ENCODE data around the gene RGL2.
A peak's percentile ranks its signal among the peaks of the same experiment; 100 is the strongest.
"Not testable (repeated sequence)": the region's sequence is repeated elsewhere in the genome, so short reads cannot be mapped to it uniquely, and the experiment has no call there.

RGL2 gene

DNA sequence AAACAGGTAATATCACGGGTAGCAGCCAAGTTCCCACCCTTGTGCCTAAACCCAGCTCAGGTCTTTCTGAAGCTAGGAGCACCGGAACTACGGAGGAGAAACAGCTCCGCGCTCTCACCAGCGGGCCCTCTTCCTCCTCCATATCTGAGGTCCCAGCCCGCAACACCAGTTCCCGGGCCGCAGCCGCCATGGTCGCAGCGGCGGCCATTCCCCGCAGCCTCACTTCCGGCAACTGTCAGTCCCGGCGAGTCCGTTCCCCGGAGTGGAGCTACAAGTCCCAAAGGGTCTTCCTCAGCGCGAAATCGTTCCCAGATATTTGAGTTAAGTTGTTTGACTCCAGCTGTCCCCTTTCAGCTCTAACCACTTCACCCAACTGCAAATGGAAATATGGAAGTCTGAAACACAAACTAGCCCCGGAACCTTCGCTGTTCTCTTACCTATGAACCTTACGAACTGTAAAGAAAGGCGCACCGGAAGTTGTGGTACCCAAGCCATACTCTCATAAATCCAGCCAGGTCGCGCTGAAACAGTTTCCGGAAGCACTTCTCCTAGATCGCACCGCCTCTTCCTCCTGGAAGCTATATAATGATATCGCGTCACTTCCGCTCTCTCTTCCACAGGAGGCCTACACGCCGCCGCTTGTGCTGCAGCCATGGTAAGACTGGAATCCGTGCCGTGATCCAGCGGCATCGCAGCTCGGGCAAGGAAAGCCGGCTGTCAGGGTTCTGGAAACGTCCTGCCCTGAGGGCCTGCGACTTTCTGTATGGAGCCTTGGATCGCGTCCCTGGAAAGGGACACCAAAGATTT, 27.1 kb downstream of the RGL2 start, which contains the start of the genes RPS18 and VPS52:
RPS18 (plus strand) TSS at position 608 of the 807 bp plus-strand sequence; CDS start at position 653, 45 bp downstream.
VPS52 (minus strand) TSS at position 409 of the 807 bp plus-strand sequence; CDS start at position 208, 201 bp downstream.
- Histone ChIP-seq H3K4me3 (ENCODE audit: low read length) (peak within 1 kb of the TSS; percentile 100), H3K9ac (ENCODE audit: low read length) (peak within 1 kb of the TSS; percentile 100), H3K4me2 (ENCODE audit: low read length) (peak within 1 kb of the TSS; percentile 95), H3K79me2 (ENCODE audit: control insufficient read depth, insufficient read depth, low read length) (peaks cover 37% of the 10 kb centered on the region), H3K36me3 (ENCODE audit: control insufficient read depth, insufficient read depth, low read length) (peaks cover 13% of the 10 kb centered on the region), H2BK120ac (ENCODE audit: low read depth, low read length) (no peak within 1 kb of the TSS), H3K27ac (ENCODE audit: low read depth, low read length) (peak within 1 kb of the TSS; percentile 65), H4K8ac (ENCODE audit: low read depth, low read length) (no peak within 1 kb of the TSS), H4K5ac (ENCODE audit: low read length) (peak within 1 kb of the TSS; percentile 98), H2AK5ac (ENCODE audit: low read length) (peak within 1 kb of the TSS; percentile 99), H3K18ac (ENCODE audit: low read length) (peak within 1 kb of the TSS; percentile 85), H2BK15ac (replicated peaks; ENCODE audit: low read depth) (no peak within 1 kb of the TSS), H2BK5ac (ENCODE audit: low read length) (peak within 1 kb of the TSS; percentile 79), H3K23ac (ENCODE audit: low read length) (peak within 1 kb of the TSS; percentile 94), H3K56ac (ENCODE audit: low read length) (peak within 1 kb of the TSS; percentile 99), H3K27me3 (ENCODE audit: insufficient read depth, low read length, poor library complexity) (no peaks in the 10 kb centered on the region), H3K4me1 (ENCODE audit: control insufficient read depth, low read depth, low read length) (peaks cover 3% of the 10 kb centered on the region), H3K79me1 (ENCODE audit: low read length) (peaks cover 13% of the 10 kb centered on the region), H3K4ac (ENCODE audit: low read depth, low read length) (peak within 1 kb of the TSS; percentile 87)
- peak; percentile 100 for DNase-seq
- WGBS (ENCODE audit: extremely low coverage, insufficient coverage, low lambda C conversion rate): no CpG with 5 or more reads among the region's 48 CpGs

DNA sequence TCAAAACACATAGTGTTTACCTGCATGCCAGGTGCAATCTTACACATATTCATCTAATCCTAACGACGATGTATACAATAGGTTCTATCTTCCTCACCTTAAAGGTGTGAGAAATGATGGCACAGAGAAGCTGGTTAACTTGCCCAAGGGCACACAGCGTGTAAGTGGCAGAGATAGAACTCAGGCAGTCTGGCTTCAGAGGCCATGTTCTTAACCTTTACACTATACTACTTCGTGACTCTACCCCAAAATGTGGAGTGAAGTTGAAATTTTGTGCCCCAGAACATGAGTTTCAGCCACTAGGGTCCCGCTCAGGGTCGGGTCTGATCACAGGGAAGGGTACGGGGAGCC, 27.6 kb downstream of the RGL2 start:
- H3K4me2 ChIP-seq (ENCODE audit: low read length): peak overlapping the region; percentile 95
- H3K56ac ChIP-seq (ENCODE audit: low read length): peak overlapping the region; percentile 99
- H3K79me2 ChIP-seq (ENCODE audit: control insufficient read depth, insufficient read depth, low read length): peaks cover 37% of the 10 kb centered on the region
- H2AK5ac ChIP-seq (ENCODE audit: low read length): peak overlapping the region; percentile 99
- peak overlapping the region; percentile 64 for H3K4ac ChIP-seq (ENCODE audit: low read depth, low read length)
- H3K9ac ChIP-seq (ENCODE audit: low read length): peak overlapping the region; percentile 99
- DNase-seq: no peak
- no peak overlapping the region for H4K8ac ChIP-seq (ENCODE audit: low read depth, low read length)
- peaks cover 13% of the 10 kb centered on the region for H3K79me1 ChIP-seq (ENCODE audit: low read length)
- H3K27me3 ChIP-seq (ENCODE audit: insufficient read depth, low read length, poor library complexity): no peaks in the 10 kb centered on the region
- H3K36me3 ChIP-seq (ENCODE audit: control insufficient read depth, insufficient read depth, low read length): peaks cover 12% of the 10 kb centered on the region
- whole genome bisulfite sequencing (ENCODE audit: extremely low coverage, insufficient coverage, low lambda C conversion rate): no CpG with 5 or more reads among the region's 7 CpGs
- peaks cover 3% of the 10 kb centered on the region for H3K4me1 ChIP-seq (ENCODE audit: control insufficient read depth, low read depth, low read length)
- H2BK120ac ChIP-seq (ENCODE audit: low read depth, low read length): no peak overlapping the region
- H4K5ac ChIP-seq (ENCODE audit: low read length): peak overlapping the region; percentile 98
- H2BK15ac ChIP-seq (replicated peaks; ENCODE audit: low read depth): no peak overlapping the region
- H3K18ac ChIP-seq (ENCODE audit: low read length): peak overlapping the region; percentile 85
- H3K4me3 ChIP-seq (ENCODE audit: low read length): peak overlapping the region; percentile 99
- H3K27ac ChIP-seq (ENCODE audit: low read depth, low read length): peak overlapping the region; percentile 49
- H3K23ac ChIP-seq (ENCODE audit: low read length): peak overlapping the region; percentile 34
- H2BK5ac ChIP-seq (ENCODE audit: low read length): peak overlapping the region; percentile 79

DNA sequence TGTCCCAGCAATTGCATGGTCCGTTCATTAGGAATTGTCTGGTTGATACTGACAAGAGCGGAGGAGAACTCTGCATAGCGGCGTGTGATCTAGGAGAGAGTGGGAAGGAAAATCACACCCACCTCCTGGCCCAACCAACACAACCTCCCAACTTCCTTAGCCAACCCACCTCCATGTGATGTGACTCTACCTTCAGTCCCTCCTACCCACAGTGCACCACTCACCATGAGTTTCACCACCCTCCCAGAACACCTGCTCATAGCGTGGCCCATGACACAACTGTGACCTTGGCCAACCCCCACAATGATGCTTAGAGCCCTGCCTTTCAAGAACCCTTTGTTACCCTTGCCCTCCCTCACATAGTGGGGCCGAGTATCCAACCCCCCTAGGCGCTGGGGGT, 34.7 kb downstream of the RGL2 start:
- Histone ChIP-seq H3K56ac (ENCODE audit: low read length) (no peak overlapping the region), H3K36me3 (ENCODE audit: control insufficient read depth, insufficient read depth, low read length) (peaks cover 4% of the 10 kb centered on the region), H4K5ac (ENCODE audit: low read length) (no peak overlapping the region), H2BK5ac (ENCODE audit: low read length) (no peak overlapping the region), H3K4me2 (ENCODE audit: low read length) (no peak overlapping the region), H3K79me1 (ENCODE audit: low read length) (no peaks in the 10 kb centered on the region), H3K9ac (ENCODE audit: low read length) (no peak overlapping the region), H3K4me1 (ENCODE audit: control insufficient read depth, low read depth, low read length) (no peaks in the 10 kb centered on the region), H3K18ac (ENCODE audit: low read length) (no peak overlapping the region), H4K8ac (ENCODE audit: low read depth, low read length) (no peak overlapping the region), H3K27me3 (ENCODE audit: insufficient read depth, low read length, poor library complexity) (no peaks in the 10 kb centered on the region), H2AK5ac (ENCODE audit: low read length) (no peak overlapping the region), H3K4me3 (ENCODE audit: low read length) (no peak overlapping the region), H3K79me2 (ENCODE audit: control insufficient read depth, insufficient read depth, low read length) (no peaks in the 10 kb centered on the region), H3K4ac (ENCODE audit: low read depth, low read length) (no peak overlapping the region), H2BK120ac (ENCODE audit: low read depth, low read length) (no peak overlapping the region), H3K27ac (ENCODE audit: low read depth, low read length) (no peak overlapping the region), H2BK15ac (replicated peaks; ENCODE audit: low read depth) (no peak overlapping the region), H3K23ac (ENCODE audit: low read length) (no peak overlapping the region)
- DNase-seq: no peak
- no CpG with 5 or more reads among the region's 7 CpGs for WGBS (ENCODE audit: extremely low coverage, insufficient coverage, low lambda C conversion rate)

GRCh38 chr6:33262490-33262889, 36.3 kb downstream of the RGL2 start:
- not testable (repeated sequence) for H3K9ac ChIP-seq (ENCODE audit: low read length); H4K8ac ChIP-seq (ENCODE audit: low read depth, low read length); H3K4me3 ChIP-seq (ENCODE audit: low read length); H3K79me1 ChIP-seq (ENCODE audit: low read length); H2BK120ac ChIP-seq (ENCODE audit: low read depth, low read length); H3K36me3 ChIP-seq (ENCODE audit: control insufficient read depth, insufficient read depth, low read length); H4K5ac ChIP-seq (ENCODE audit: low read length); H3K4me1 ChIP-seq (ENCODE audit: control insufficient read depth, low read depth, low read length); H3K4me2 ChIP-seq (ENCODE audit: low read length); H3K18ac ChIP-seq (ENCODE audit: low read length); DNase-seq; H3K56ac ChIP-seq (ENCODE audit: low read length); H3K23ac ChIP-seq (ENCODE audit: low read length); H2BK5ac ChIP-seq (ENCODE audit: low read length); H3K4ac ChIP-seq (ENCODE audit: low read depth, low read length); H3K79me2 ChIP-seq (ENCODE audit: control insufficient read depth, insufficient read depth, low read length); H2BK15ac ChIP-seq (replicated peaks; ENCODE audit: low read depth); H3K27me3 ChIP-seq (ENCODE audit: insufficient read depth, low read length, poor library complexity); H3K27ac ChIP-seq (ENCODE audit: low read depth, low read length); H2AK5ac ChIP-seq (ENCODE audit: low read length)
- WGBS (ENCODE audit: extremely low coverage, insufficient coverage, low lambda C conversion rate): no CpG with 5 or more reads among the region's 3 CpGs

GRCh38 chr6:33259032-33259431, 39.7 kb downstream of the RGL2 start:
- no CpG with 5 or more reads among the region's 5 CpGs for WGBS (ENCODE audit: extremely low coverage, insufficient coverage, low lambda C conversion rate)

More at GRCh38 chr6:33259032-33259431, 39.7 kb downstream of the RGL2 start:
- Histone ChIP-seq H4K8ac (ENCODE audit: low read depth, low read length) (no peak overlapping the region), H2BK120ac (ENCODE audit: low read depth, low read length) (no peak overlapping the region), H2AK5ac (ENCODE audit: low read length) (no peak overlapping the region), H3K4me3 (ENCODE audit: low read length) (no peak overlapping the region), H3K4me1 (ENCODE audit: control insufficient read depth, low read depth, low read length) (no peaks in the 10 kb centered on the region), H3K36me3 (ENCODE audit: control insufficient read depth, insufficient read depth, low read length) (peaks cover 2% of the 10 kb centered on the region), H3K4me2 (ENCODE audit: low read length) (no peak overlapping the region), H3K9ac (ENCODE audit: low read length) (no peak overlapping the region), H2BK5ac (ENCODE audit: low read length) (no peak overlapping the region), H3K79me2 (ENCODE audit: control insufficient read depth, insufficient read depth, low read length) (no peaks in the 10 kb centered on the region), H3K27ac (ENCODE audit: low read depth, low read length) (no peak overlapping the region), H3K18ac (ENCODE audit: low read length) (no peak overlapping the region), H3K27me3 (ENCODE audit: insufficient read depth, low read length, poor library complexity) (no peaks in the 10 kb centered on the region), H2BK15ac (replicated peaks; ENCODE audit: low read depth) (no peak overlapping the region), H3K23ac (ENCODE audit: low read length) (no peak overlapping the region), H3K4ac (ENCODE audit: low read depth, low read length) (no peak overlapping the region), H3K79me1 (ENCODE audit: low read length) (no peaks in the 10 kb centered on the region), H3K56ac (ENCODE audit: low read length) (no peak overlapping the region), H4K5ac (ENCODE audit: low read length) (no peak overlapping the region)
- no peak for DNase-seq

All from mesendoderm (in vitro differentiated cells).